Liver (tissue), 9 donors: ENCODE data around the gene TACR2. TPM values are rescaled to one million over a fixed set of nuclear protein-coding genes. Genes with fewer than 3 reads are reported as not detected.

Experiments
- DNase-seq: peaks from one replicate; pipeline ENCODE4 v3.0.0-alpha.2; 2017; ENCODE audit warnings: low spot score
- H3K27ac ChIP-seq, 2 donors: one replicate each; pipeline ENCODE4 v1.7.0; 2013; ENCODE audit warnings: inconsistent platforms in 2 of 2, low read length in 2 of 2, control low read depth in 1 of 2, low read depth in 1 of 2, mild to moderate bottlenecking in 1 of 2
- H3K27me3 ChIP-seq, 4 donors: one replicate each; pipeline versions ENCODE4 v1.6.1 to v1.7.0; 2013; ENCODE audit warnings: low read length in 3 of 4, inconsistent platforms in 1 of 4, mild to moderate bottlenecking in 1 of 4, moderate library complexity in 1 of 4; ENCODE audit not compliant: control insufficient read depth in 4 of 4, insufficient read depth in 4 of 4
- H3K36me3 ChIP-seq, 4 donors: one replicate each; pipeline versions ENCODE4 v1.6.1 to v1.7.0; 2013; ENCODE audit warnings: low read length in 3 of 4, mild to moderate bottlenecking in 3 of 4, low read depth in 1 of 4, moderate library complexity in 1 of 4; ENCODE audit not compliant: control insufficient read depth in 4 of 4, insufficient read depth in 3 of 4
- H3K4me1 ChIP-seq, 4 donors: one replicate each; pipeline versions ENCODE4 v1.6.1 to v1.7.0; 2013; ENCODE audit warnings: low read length in 3 of 4, mild to moderate bottlenecking in 3 of 4, moderate library complexity in 1 of 4; ENCODE audit not compliant: control insufficient read depth in 4 of 4, insufficient read depth in 4 of 4
- H3K4me3 ChIP-seq, 3 donors: one replicate each; pipeline versions ENCODE4 v1.6.1 to v1.7.0; 2013; ENCODE audit warnings: low read length in 3 of 3, control low read depth in 1 of 3, low read depth in 1 of 3, mild to moderate bottlenecking in 1 of 3
- H3K9ac ChIP-seq, 2 donors: one replicate each; pipeline ENCODE4 v1.7.0; 2013; ENCODE audit warnings: low read length in 2 of 2, mild to moderate bottlenecking in 2 of 2, moderate library complexity in 2 of 2, control low read depth in 1 of 2, low read depth in 1 of 2
- H3K9me3 ChIP-seq, 4 donors: one replicate each; pipeline versions ENCODE4 v1.6.1 to v1.7.0; 2013; ENCODE audit warnings: low read length in 3 of 4; ENCODE audit not compliant: control insufficient read depth in 4 of 4
- ATF3 ChIP-seq: IDR thresholded peaks from 2 replicates; pipeline ENCODE4 v1.6.1; 2016; ENCODE audit warnings: antibody characterized with exemption
- CTCF ChIP-seq: fragments of 150-350 bp; IDR thresholded peaks from 2 replicates; pipeline ENCODE4 v1.5.1; 2017; ENCODE audit warnings: improper control_type of control experiment, low read depth, low read length; ENCODE audit not compliant: missing input control
- EGR1 ChIP-seq, 2 donors: IDR thresholded peaks; 2 replicates each; pipeline ENCODE4 v1.6.1; 2016 to 2018; ENCODE audit warnings: antibody characterized with exemption in 2 of 2, low read depth in 2 of 2
- FOXA1 ChIP-seq: IDR thresholded peaks from 2 replicates; pipeline ENCODE4 v1.6.1; 2016; ENCODE audit warnings: antibody characterized with exemption
- FOXA2 ChIP-seq: IDR thresholded peaks from 2 replicates; pipeline ENCODE4 v1.6.1; 2016; ENCODE audit warnings: antibody characterized with exemption
- GABPA ChIP-seq, 2 donors: IDR thresholded peaks in 1 of 2; conservative IDR thresholded peaks in 1 of 2; 2 replicates each; pipeline ENCODE4 v1.6.1; 2016; ENCODE audit warnings: antibody characterized with exemption in 2 of 2, mild to moderate bottlenecking in 1 of 2, moderate library complexity in 1 of 2
- HNF4A ChIP-seq, 2 donors: conservative IDR thresholded peaks; 2 replicates each; pipeline ENCODE4 v1.6.1; 2016; ENCODE audit warnings: antibody characterized with exemption in 2 of 2, mild to moderate bottlenecking in 2 of 2
- HNF4G ChIP-seq: IDR thresholded peaks from 2 replicates; pipeline ENCODE4 v1.6.1; 2016; ENCODE audit warnings: antibody characterized with exemption
- JUND ChIP-seq, 2 donors: IDR thresholded peaks; 2 replicates each; pipeline ENCODE4 v1.6.1; 2016; ENCODE audit warnings: antibody characterized with exemption in 2 of 2
- MAX ChIP-seq: IDR thresholded peaks from 2 replicates; pipeline ENCODE4 v1.6.1; 2016; ENCODE audit warnings: antibody characterized with exemption
- NR2F2 ChIP-seq: IDR thresholded peaks from 2 replicates; pipeline ENCODE4 v1.6.1; 2016; ENCODE audit warnings: antibody characterized with exemption
- RAD21 ChIP-seq, 2 donors: IDR thresholded peaks; 2 replicates each; pipeline ENCODE4 v1.6.1; 2016; ENCODE audit warnings: antibody characterized with exemption in 2 of 2, mild to moderate bottlenecking in 2 of 2
- REST ChIP-seq: IDR thresholded peaks from 2 replicates; pipeline ENCODE4 v1.6.1; 2016; ENCODE audit warnings: antibody characterized with exemption, mild to moderate bottlenecking
- SP1 ChIP-seq: IDR thresholded peaks from 2 replicates; pipeline ENCODE4 v1.6.1; 2018; ENCODE audit warnings: antibody characterized with exemption, mild to moderate bottlenecking
- TAF1 ChIP-seq: conservative IDR thresholded peaks from 2 replicates; pipeline ENCODE4 v1.6.1; 2016; ENCODE audit warnings: antibody characterized with exemption, mild to moderate bottlenecking
- YY1 ChIP-seq: IDR thresholded peaks from 2 replicates; pipeline ENCODE4 v1.6.1; 2016; ENCODE audit warnings: antibody characterized with exemption, mild to moderate bottlenecking
- ZBTB33 ChIP-seq: IDR thresholded peaks from 2 replicates; pipeline ENCODE4 v1.6.1; 2016; ENCODE audit warnings: antibody characterized with exemption
- WGBS: extraction: QIAGEN DNeasy Blood & Tissue Kit; methylation state at CpG from one replicate; pipeline ENCODE4 v1.1.7; 2013; 5-methylcytosine and 5-hydroxymethylcytosine counted together
- polyA plus RNA-seq, 2 donors: library from polyadenylated mRNA; stranded (reverse) in 1 of 2; unstranded in 1 of 2; fragments of 200-250 nt in 1 of 2; fragments of >200 nt in 1 of 2; fragmentation: Nextera tagmentation in 1 of 2; extraction: Ambion mirVana in 1 of 2; gene quantifications; one replicate each; pipeline versions ENCODE4 v1.2.1 to v1.2.3, GENCODE V29; 2013 to 2015
- total RNA-seq, 2 donors: library from RNA; depleted of rRNA; stranded (reverse); fragments of >200 nt; gene quantifications; one replicate each; pipeline ENCODE4 v1.2.3, GENCODE V29; 2014
- donor health status: healthy.
- donor health status: healthy.
- donor health status: healthy.
- donor health status: healthy.
- donor health status: healthy.

Gene TACR2
- total and polyA plus RNA-seq, 4 donors = 0.08 to 0.18 (median 0.12) TPM; not detected in 1

GRCh38 chr10:69372126-69372980, 44.4 kb downstream of the TACR2 start:
- WGBS = 80% methylated on average over 9 of the region's 9 CpGs
- no peak for TF ChIP-seq TAF1
- no peak for TF ChIP-seq EGR1 (IDR thresholded peaks at IDR 0.05; ENCODE audit: low read depth in 2 of 2)
- no peak for TF ChIP-seq REST
- TF ChIP-seq MAX = no peak
- TF ChIP-seq FOXA2 = no peak
- no peak for TF ChIP-seq HNF4G
- no peak for TF ChIP-seq NR2F2
- TF ChIP-seq FOXA1 = no peak
- TF ChIP-seq GABPA (IDR thresholded peaks at IDR 0.05 in 1 of 2, conservative IDR thresholded peaks at IDR 0.05 in 1 of 2) = no peak
- TF ChIP-seq CTCF = no peak
- TF ChIP-seq HNF4A (conservative IDR thresholded peaks at IDR 0.05) = no peak
- no peak for TF ChIP-seq ATF3
- TF ChIP-seq SP1 = no peak
- TF ChIP-seq JUND (IDR thresholded peaks at IDR 0.05) = no peak
- no peak for TF ChIP-seq ZBTB33
- TF ChIP-seq RAD21 (IDR thresholded peaks at IDR 0.05) = no peak
- TF ChIP-seq YY1 = no peak
- H3K27ac ChIP-seq = no peak overlapping the region
- H3K4me3 ChIP-seq = no peak overlapping the region
- H3K9ac ChIP-seq = no peak overlapping the region
- no peak for DNase-seq
- H3K4me1 ChIP-seq = peaks cover 0 to 2% (median 0%) of the 10 kb centered on the region in 4 donors
- no peaks in the 10 kb centered on the region for H3K9me3 ChIP-seq
- peaks cover 0 to 2% (median 0%) of the 10 kb centered on the region in 4 donors for H3K36me3 ChIP-seq
- no peaks in the 10 kb centered on the region for H3K27me3 ChIP-seq
